GM18526 (cell line): ENCODE data around the gene ZNF329.

ENCODE experiments used
- POLR2A ChIP-seq: IDR thresholded peaks from 3 replicates; pipeline ENCODE4 v1.6.1; 2011; ENCODE audit not compliant: insufficient read length; ENCODE audit errors: extremely low read depth

ZNF329 gene

GRCh38 chr19:58129284-58129683 is 21.3 kb downstream of the ZNF329 start:
- no peak for TF ChIP-seq POLR2A

- TF ChIP-seq POLR2A = no peak
These were observed 22.4 kb downstream of the ZNF329 start for GRCh38 chr19:58128041-58128685.

- TF ChIP-seq POLR2A = no peak
These were observed 27.2 kb downstream of the ZNF329 start for GRCh38 chr19:58123354-58123753.

- no peak for TF ChIP-seq POLR2A
These were observed 31.4 kb downstream of the ZNF329 start for GRCh38 chr19:58118979-58119733.

- no peak for TF ChIP-seq POLR2A
These were observed 32.6 kb downstream of the ZNF329 start for GRCh38 chr19:58117841-58118575.

GRCh38 chr19:58108546-58108817 is 42.1 kb downstream of the ZNF329 start:
- TF ChIP-seq POLR2A = no peak

GRCh38 chr19:58107778-58108545 is 42.6 kb downstream of the ZNF329 start:
- no peak for TF ChIP-seq POLR2A

GRCh38 chr19:58098682-58098998 is 51.9 kb downstream of the ZNF329 start:
- TF ChIP-seq POLR2A = no peak

- peak; percentile 32 for TF ChIP-seq POLR2A
These were observed 52.6 kb downstream of the ZNF329 start, which contains the start of gene ZSCAN18 for GRCh38 chr19:58097781-58098681. Gene ZSCAN18 (minus strand): TSS chr19:58098231. CDS start chr19:58090267, 7,964 bp downstream.

- no peak for TF ChIP-seq POLR2A
These were observed 53.2 kb downstream of the ZNF329 start for GRCh38 chr19:58097349-58097748.

- TF ChIP-seq POLR2A = no peak
These were observed 53.7 kb downstream of the ZNF329 start for GRCh38 chr19:58096884-58097283.

- no peak for TF ChIP-seq POLR2A
These were observed 55.3 kb downstream of the ZNF329 start for GRCh38 chr19:58095328-58095727.

- TF ChIP-seq POLR2A = no peak
These were observed 57.5 kb downstream of the ZNF329 start for GRCh38 chr19:58093071-58093470.

GRCh38 chr19:58091251-58091995 is 59.2 kb downstream of the ZNF329 start:
- no peak for TF ChIP-seq POLR2A

- TF ChIP-seq POLR2A = no peak
These were observed 60.7 kb downstream of the ZNF329 start for GRCh38 chr19:58089846-58090245.
